HG03139 (cell line): Measurements from ENCODE around the gene CCDC85C.

ENCODE experiments used
- ATAC-seq: cut with Tn5 transposase; IDR thresholded peaks from one replicate; pipeline ENCODE4 v1.9.1; 2021; ENCODE audit not compliant: unreplicated experiment

The CCDC85C gene

GRCh38 chr14:99524804-99525698 lies 79.0 kb downstream of the CCDC85C start:
- ATAC-seq, result no peak

GRCh38 chr14:99524091-99524661 lies 79.8 kb downstream of the CCDC85C start:
- no peak for ATAC-seq

- ATAC-seq, result no peak
Measured at GRCh38 chr14:99523704-99524055, 80.3 kb downstream of the CCDC85C start.

GRCh38 chr14:99522934-99523703 lies 80.9 kb downstream of the CCDC85C start:
- no peak for ATAC-seq

- ATAC-seq, result no peak
Measured at GRCh38 chr14:99522457-99522891, 81.5 kb downstream of the CCDC85C start.

- no peak for ATAC-seq
Measured at GRCh38 chr14:99522025-99522401, 82.0 kb downstream of the CCDC85C start.

- ATAC-seq, result no peak
Measured at GRCh38 chr14:99521176-99522024, 82.6 kb downstream of the CCDC85C start.

- ATAC-seq, result no peak
Measured at GRCh38 chr14:99520571-99521081, 83.4 kb downstream of the CCDC85C start.

- no peak for ATAC-seq
Measured at GRCh38 chr14:99519931-99520421, 84.0 kb downstream of the CCDC85C start.

GRCh38 chr14:99519347-99519881 lies 84.6 kb downstream of the CCDC85C start:
- no peak for ATAC-seq

GRCh38 chr14:99518441-99519346 lies 85.3 kb downstream of the CCDC85C start:
- peak; percentile 63 for ATAC-seq

- no peak for ATAC-seq
Measured at GRCh38 chr14:99517643-99518381, 86.2 kb downstream of the CCDC85C start.

GRCh38 chr14:99516871-99517642 lies 87.0 kb downstream of the CCDC85C start:
- ATAC-seq, result no peak

- ATAC-seq, result no peak
Measured at GRCh38 chr14:99516156-99516870, 87.7 kb downstream of the CCDC85C start.

GRCh38 chr14:99515301-99516155 lies 88.5 kb downstream of the CCDC85C start:
- ATAC-seq, result no peak
